OCI-LY7 (cell line): ENCODE data around the gene CA5B.

ENCODE experiments used
- CTCF ChIP-seq: fragments of 200-600 bp; sonication (generic); conservative IDR thresholded peaks from 2 replicates; pipeline ENCODE4 v1.5.1; 2014; ENCODE audit warnings: mild to moderate bottlenecking, antibody characterized with exemption, low read length, moderate library complexity, mixed read lengths
- EZH2phosphoT487 ChIP-seq: fragments of 200-600 bp; sonication (generic); IDR thresholded peaks from 2 replicates; pipeline ENCODE4 v1.6.1; 2018; ENCODE audit warnings: low read depth, borderline replicate concordance, mild to moderate bottlenecking, mixed run types, antibody characterized with exemption, low read length, moderate library complexity, mixed read lengths

- no peak for TF ChIP-seq CTCF
- no peak for TF ChIP-seq EZH2phosphoT487
These were observed 66.5 kb downstream of the CA5B start for GRCh38 chrX:15804563-15804962.
